SU-DHL-6 (cell line): ENCODE results near the gene NLGN1.

Experiments
- H2AFZ ChIP-seq: fragments of 200-600 bp; sonication (generic); 2 replicates; pipeline ENCODE4 v1.6.1; 2014; ENCODE audit warnings: low read depth, mild to moderate bottlenecking, moderate library complexity, mixed read lengths, antibody characterized with exemption, low read length; ENCODE audit not compliant: severe bottlenecking
- H3F3A ChIP-seq: fragments of 200-600 bp; shearing (Covaris generic); 2 replicates; pipeline ENCODE4 v1.6.0; 2016; ENCODE audit warnings: antibody characterized with exemption, mild to moderate bottlenecking; ENCODE audit not compliant: insufficient read depth
- H3K27ac ChIP-seq: fragments of 200-600 bp; sonication (generic); 2 replicates; pipeline ENCODE4 v1.5.1; 2016; ENCODE audit warnings: low read depth, mild to moderate bottlenecking, low read length, moderate library complexity, mixed read lengths
- H3K27me3 ChIP-seq: fragments of 200-600 bp; sonication (generic), shearing (Covaris generic); 2 replicates; pipeline ENCODE4 v1.6.0; 2014; ENCODE audit warnings: mild to moderate bottlenecking, low read length
- H3K36me3 ChIP-seq: fragments of 200-600 bp; sonication (generic); 2 replicates; pipeline ENCODE4 v1.6.1; 2014; ENCODE audit warnings: mild to moderate bottlenecking, low read length, mixed read lengths
- H3K4me2 ChIP-seq: fragments of 300-600, 200-600 bp; shearing (Covaris generic), sonication (generic); 2 replicates; pipeline ENCODE4 v1.6.0; 2014; ENCODE audit warnings: low read length, low read depth, mild to moderate bottlenecking; ENCODE audit not compliant: poor library complexity, severe bottlenecking
- H3K4me3 ChIP-seq: fragments of 200-600 bp; sonication (generic); 2 replicates; pipeline ENCODE4 v1.5.1; 2014; ENCODE audit warnings: antibody characterized with exemption, low read length, mild to moderate bottlenecking, mixed read lengths; ENCODE audit not compliant: insufficient read depth, poor library complexity, severe bottlenecking
- H3K79me2 ChIP-seq: fragments of 200-600 bp; sonication (generic); 2 replicates; pipeline ENCODE4 v1.6.1; 2014; ENCODE audit warnings: mild to moderate bottlenecking, low read length, moderate library complexity; ENCODE audit not compliant: insufficient read depth
- H3K9ac ChIP-seq: fragments of 200-600 bp; sonication (generic); 2 replicates; pipeline ENCODE4 v1.7.0; 2014; ENCODE audit warnings: mild to moderate bottlenecking, low read length
- H3K9me2 ChIP-seq: fragments of 200-600 bp; sonication (generic); replicated peaks from 2 replicates; pipeline ENCODE4 v1.6.1; 2014; ENCODE audit warnings: low read length; ENCODE audit not compliant: insufficient read depth
- H3K9me3 ChIP-seq: fragments of 200-600 bp; sonication (generic); 2 replicates; pipeline ENCODE4 v1.6.1; 2014; ENCODE audit warnings: low read length, mixed read lengths; ENCODE audit not compliant: insufficient read depth
- H4K20me1 ChIP-seq: fragments of 200-600 bp; sonication (generic); 2 replicates; pipeline ENCODE4 v1.6.1; 2014; ENCODE audit warnings: low read depth, mild to moderate bottlenecking, antibody characterized with exemption, low read length, moderate library complexity, mixed read lengths
- CTCF ChIP-seq: fragments of 200-600 bp; sonication (generic); IDR thresholded peaks from one replicate; pipeline ENCODE4 v1.5.1; 2017; ENCODE audit warnings: antibody characterized with exemption, mild to moderate bottlenecking, low read length, moderate library complexity; ENCODE audit not compliant: insufficient read depth, poor library complexity, severe bottlenecking
- EZH2phosphoT487 ChIP-seq: fragments of 200-600 bp; sonication (generic), shearing (Covaris generic); conservative IDR thresholded peaks from 2 replicates; pipeline ENCODE4 v1.6.1; 2018; ENCODE audit warnings: mild to moderate bottlenecking, antibody characterized with exemption, low read length, moderate library complexity, mixed read lengths

The NLGN1 gene

GRCh38 chr3:174295306-174296092 lies 898.0 kb downstream of the NLGN1 start:
- Histone ChIP-seq H2AFZ (no peak overlapping the region), H3K9me3 (no peaks in the 10 kb centered on the region), H4K20me1 (no peaks in the 10 kb centered on the region), H3K27ac (no peak overlapping the region), H3K9ac (no peak overlapping the region), H3K79me2 (no peaks in the 10 kb centered on the region), H3F3A (no peaks in the 10 kb centered on the region), H3K9me2 (no peaks in the 10 kb centered on the region), H3K4me2 (no peak overlapping the region), H3K4me3 (no peak overlapping the region), H3K36me3 (no peaks in the 10 kb centered on the region; the same call in 1 of the 2 replicates), H3K27me3 (no peaks in the 10 kb centered on the region)
- TF ChIP-seq EZH2phosphoT487 (no peak), CTCF (no peak)

- Histone ChIP-seq H4K20me1 (no peaks in the 10 kb centered on the region), H3K36me3 (no peaks in the 10 kb centered on the region), H3K79me2 (no peaks in the 10 kb centered on the region), H3K27me3 (no peaks in the 10 kb centered on the region), H2AFZ (no peak overlapping the region), H3K9ac (no peak overlapping the region), H3K27ac (no peak overlapping the region), H3K9me2 (no peaks in the 10 kb centered on the region), H3K9me3 (no peaks in the 10 kb centered on the region), H3F3A (no peaks in the 10 kb centered on the region), H3K4me2 (no peak overlapping the region), H3K4me3 (no peak overlapping the region)
- TF ChIP-seq CTCF (no peak), EZH2phosphoT487 (no peak)
These were observed 905.3 kb downstream of the NLGN1 start for GRCh38 chr3:174302746-174303315.

GRCh38 chr3:174303907-174304560 lies 906.5 kb downstream of the NLGN1 start:
- Histone ChIP-seq H3K9me3 (no peaks in the 10 kb centered on the region), H4K20me1 (no peaks in the 10 kb centered on the region), H3K79me2 (no peaks in the 10 kb centered on the region), H3K4me2 (no peak overlapping the region), H3K36me3 (no peaks in the 10 kb centered on the region), H3K27me3 (no peaks in the 10 kb centered on the region), H3K27ac (no peak overlapping the region), H3K4me3 (no peak overlapping the region), H3F3A (no peaks in the 10 kb centered on the region), H3K9me2 (no peaks in the 10 kb centered on the region), H3K9ac (no peak overlapping the region), H2AFZ (no peak overlapping the region)
- TF ChIP-seq EZH2phosphoT487: no peak
- TF ChIP-seq CTCF: no peak
